HuH-7 (cell line): Measurements from ENCODE around the gene CRB2.

Source experiments
- DNase-seq: peaks from one replicate; pipeline ENCODE4 v3.0.0; 2011; ENCODE audit warnings: low spot score

Gene CRB2

GRCh38 chr9:123348317-123348992 is 7.5 kb upstream of the CRB2 start:
- DNase-seq, result no peak

DNA sequence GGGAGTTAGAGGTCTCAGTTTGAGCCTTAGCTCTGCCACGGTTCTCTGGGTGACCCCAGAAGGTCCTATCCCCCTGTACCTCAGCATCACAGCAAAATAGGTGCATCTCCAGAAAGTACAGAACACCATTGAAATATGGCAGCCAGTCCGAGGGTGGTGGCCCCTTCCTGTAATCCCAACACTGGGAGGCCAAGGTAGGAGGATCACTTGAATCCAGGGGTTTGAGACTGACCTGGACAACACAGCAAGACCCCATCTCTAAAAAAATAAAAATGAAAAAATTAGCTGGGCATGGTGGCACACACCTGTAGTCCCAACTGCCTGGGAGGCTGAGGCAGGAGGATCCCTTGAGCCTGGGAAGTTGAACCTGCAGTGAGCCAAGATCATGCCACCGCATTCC is 7.0 kb upstream of the CRB2 start:
- no peak for DNase-seq

DNA sequence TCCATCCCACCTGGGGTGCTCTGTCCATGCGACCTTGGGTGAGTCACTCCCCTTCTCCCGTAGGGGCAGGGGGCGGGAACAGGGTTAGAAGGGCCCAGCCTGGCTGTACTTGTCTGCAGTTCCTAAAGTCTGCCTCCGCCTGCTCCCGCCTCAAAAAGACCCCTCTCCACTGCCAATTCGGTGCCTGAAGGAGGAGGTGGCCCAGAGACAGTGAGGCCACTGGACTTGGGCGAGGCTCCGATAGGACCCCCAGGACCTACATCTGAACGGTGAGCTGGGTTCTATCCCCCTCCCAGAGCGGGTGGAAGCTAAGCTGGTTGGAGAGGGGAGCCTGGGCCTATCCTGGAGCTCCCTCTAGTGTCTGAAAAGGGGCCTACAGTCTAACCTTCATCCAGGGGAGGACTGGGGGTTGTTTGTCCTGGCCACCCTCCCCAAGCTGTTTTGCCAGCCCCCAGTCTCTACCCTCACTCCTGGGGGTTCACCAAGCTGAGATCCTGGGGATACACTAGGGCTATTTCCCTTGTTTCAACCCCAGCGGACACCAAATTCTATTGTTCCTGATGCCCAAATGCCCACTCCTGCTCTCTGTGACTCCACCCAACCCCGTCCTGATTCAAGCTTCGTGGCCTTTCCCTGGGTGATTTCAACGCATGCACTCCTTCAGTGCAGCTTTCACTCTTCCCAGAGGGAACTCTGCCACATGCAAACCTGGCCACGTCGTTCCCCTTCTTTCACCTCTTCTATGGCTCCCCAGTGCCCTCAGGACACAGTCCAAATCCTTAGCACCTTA is 6.1 kb upstream of the CRB2 start:
- peak; percentile 94 for DNase-seq

GRCh38 chr9:123350590-123351310 is 5.2 kb upstream of the CRB2 start:
- no peak for DNase-seq

DNA sequence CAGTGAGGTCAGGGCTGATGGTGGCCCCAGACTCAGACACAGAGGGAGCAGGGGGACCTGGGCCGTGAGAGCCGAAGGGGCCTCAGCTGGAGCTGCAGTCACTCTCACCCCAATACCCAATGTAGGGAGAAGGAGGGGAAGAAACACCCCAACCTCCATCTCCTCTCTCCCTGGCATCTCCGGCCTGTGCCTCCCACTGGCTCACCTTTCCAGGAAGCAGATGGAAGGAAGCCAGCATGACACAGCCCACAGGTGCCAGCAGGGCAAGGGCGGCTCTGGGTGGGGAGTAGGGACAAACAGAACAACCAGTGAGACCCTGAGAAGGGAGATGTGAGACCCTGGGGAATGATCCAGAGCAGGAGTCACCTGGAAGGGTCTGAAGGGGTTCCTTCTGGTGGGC is 3.0 kb upstream of the CRB2 start:
- DNase-seq, result no peak

DNA sequence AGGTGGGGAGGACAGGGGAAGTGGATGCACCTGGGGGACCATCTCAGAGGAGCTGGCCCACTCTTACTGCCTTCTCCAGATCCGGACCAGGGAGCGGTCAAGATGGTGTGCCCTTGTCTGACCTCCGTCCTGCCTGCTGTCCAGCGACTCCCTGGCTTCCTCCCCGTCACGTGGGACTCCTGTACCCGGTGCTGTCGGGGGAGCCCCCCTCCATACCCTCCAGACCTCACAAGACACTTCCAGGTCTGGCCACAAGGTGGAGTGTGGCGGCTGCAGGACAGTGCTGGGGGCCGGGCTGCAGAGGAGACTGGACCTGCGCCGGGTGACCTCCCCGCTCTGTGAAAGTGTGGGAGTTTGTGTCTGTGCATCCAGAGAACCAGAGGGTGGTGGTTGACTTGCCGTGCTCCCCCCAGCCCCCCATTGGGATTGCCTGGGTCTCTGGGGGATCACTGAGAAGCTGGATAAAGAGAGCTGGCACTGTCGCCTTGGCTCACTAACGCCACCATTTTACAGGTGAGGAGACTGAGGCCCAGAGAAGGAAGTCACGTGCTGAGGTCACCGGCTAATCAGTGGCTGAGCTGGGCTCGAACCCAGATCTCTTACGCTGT is 1.9 kb upstream of the CRB2 start:
- DNase-seq, result peak; percentile 93

DNA sequence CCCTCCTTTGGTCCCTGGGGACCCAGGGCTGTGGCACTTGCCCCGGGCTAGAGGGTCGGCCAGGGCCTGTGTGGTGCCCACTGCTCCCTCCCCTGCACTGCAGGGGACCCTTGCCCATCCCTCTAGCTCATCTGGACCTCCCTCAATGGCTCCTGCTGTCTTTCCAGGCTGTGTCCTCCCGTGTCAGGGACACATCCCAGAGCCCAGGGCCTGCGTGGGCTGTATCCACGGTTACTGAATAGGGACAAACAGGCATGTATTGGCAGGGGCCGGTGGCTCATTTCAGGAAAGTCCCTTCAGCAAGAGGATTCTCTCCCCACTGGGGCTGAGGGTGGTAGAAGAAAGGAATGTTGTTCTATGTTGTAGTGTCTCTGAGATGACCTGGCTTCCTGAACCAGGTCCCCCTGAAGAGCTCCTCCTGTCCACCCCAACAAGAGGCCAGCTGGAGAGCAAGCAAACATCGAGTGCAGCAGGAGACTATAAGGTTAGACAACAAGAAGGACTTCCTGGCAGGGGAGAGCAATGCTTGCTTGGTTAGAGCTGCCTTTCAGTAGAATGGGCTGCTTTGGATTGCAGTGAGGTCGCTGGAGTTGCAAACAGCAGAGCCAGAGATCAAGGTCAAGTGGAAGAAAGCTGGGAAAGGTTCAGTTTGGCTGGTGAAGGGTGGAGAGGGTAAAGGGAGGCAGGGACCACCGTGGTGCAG is 1.0 kb upstream of the CRB2 start:
- DNase-seq, result no peak

DNA sequence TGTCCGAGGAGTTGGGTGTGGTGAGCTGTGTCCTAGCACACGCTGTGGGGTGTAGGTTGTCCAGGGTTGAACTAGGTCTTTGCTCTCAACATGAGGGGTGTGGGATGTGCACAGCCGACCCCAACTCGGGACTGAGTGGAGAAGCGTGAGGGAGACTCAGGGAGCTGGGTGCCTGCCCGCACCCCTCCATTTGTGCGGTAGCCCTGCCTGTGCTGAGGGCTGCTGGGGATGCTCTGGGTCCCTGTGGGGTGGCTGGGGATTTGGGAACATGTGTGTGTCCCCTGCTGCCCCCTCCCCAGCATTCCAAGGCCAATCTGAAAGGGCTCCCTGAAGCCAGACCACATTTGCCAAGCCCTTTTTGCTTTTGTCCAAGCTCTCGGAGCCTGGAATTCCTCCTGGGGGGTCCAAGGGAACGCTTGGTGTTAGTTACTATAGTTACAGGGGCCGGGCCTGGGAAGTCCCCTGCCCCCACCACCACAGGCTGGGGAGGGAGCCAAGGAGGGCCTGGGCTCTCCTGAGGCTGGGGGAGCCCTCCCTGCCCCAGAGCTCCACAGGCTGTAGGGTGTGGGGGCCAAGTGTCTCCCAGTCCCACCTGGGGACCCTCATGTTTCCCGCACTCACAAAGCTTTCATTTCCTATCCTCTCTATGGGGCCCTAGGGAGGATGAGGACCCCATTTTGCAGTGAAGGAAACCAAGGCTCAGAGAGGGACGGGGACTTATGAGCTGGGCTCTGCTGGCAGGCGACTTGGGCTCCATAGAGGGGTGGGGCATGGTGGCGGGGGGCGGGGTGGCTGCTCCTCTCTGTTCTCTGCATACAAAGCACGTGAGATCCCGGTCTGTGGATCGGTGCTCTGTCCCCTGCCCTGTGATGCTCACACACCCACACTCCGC is 1.1 kb downstream of the CRB2 start:
- no peak for DNase-seq

DNA sequence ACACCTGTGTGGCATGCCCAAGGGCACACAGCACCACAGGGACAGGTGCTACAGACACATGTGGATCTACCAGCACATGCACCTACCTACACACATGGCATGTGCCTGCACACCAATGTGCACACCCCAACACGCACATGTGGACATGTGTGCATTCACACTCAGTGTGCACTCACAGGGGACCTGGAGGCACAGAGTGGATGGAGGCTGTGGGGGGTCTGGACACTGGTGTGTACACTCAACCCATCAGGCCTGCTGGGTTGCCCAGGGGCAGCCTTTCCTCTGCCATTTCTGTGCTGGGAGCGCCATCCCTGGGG is 1.7 kb downstream of the CRB2 start:
- DNase-seq, result no peak

GRCh38 chr9:123358181-123358905 is 2.3 kb downstream of the CRB2 start:
- no peak for DNase-seq

DNA sequence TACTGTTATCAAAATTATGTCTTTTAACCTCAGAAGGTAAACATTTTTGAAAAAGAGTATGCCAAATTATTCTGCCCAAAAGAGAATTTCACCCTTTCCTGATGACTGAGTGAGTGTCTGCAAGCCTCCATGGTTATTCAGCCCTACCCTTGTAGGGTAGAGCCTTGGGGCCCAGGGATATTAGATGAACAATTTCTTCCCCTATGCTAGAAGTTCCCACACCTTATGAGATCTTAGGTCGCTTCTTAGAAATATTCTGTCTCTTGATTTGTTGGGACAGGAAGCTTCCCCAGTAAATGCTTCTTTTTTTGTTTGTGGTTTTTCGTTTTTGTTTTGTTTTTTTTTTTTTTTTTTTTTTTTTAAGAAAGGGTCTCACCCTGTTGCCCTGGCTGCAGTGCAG is 3.1 kb downstream of the CRB2 start:
- no peak for DNase-seq

GRCh38 chr9:123359546-123359945 is 3.5 kb downstream of the CRB2 start:
- no peak for DNase-seq

DNA sequence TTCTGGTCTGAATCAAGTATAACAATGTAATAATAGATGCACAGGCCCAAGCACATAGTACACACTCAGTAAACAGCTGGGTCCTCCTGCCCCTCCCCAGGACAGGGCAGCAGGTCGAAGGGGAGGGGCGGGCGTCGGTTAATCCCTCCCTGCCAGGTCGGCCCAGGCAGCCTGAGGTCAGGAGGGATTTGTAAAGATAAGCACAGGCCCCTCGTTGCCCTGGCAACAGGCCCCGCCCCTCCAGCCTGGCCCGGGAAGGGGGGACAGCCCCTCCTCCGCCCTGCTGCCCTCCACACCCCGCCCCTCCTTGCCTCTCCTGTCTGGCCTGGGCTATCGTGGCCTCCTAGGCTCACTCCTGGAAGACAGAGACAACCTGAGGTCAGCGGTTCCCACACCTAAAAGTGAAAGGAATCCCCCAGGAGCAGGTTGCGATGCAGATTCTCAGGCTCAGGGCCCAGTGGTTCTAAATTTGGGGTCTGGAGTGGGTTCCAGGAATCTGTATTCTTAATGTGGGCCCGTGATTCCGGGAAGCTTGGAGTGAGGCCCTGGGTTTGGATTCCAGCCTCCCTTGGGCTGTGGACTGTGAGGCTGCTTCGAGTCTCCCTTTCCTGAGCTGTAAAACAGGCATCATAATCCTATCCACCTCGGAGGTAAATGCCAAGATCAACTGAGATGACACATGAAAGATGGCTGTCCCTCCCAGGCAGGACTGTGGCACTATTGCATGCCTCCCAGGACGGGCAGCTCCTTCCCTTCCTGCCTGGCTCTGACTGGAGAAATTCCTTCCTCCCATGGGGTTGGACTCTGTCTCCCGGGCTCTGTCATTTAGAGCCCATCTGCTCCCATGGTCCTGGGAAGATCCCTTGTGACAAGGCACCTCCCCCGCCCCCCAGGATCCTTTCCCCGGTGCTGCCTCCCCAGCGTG is 4.4 kb downstream of the CRB2 start:
- DNase-seq, result peak; percentile 99

DNA sequence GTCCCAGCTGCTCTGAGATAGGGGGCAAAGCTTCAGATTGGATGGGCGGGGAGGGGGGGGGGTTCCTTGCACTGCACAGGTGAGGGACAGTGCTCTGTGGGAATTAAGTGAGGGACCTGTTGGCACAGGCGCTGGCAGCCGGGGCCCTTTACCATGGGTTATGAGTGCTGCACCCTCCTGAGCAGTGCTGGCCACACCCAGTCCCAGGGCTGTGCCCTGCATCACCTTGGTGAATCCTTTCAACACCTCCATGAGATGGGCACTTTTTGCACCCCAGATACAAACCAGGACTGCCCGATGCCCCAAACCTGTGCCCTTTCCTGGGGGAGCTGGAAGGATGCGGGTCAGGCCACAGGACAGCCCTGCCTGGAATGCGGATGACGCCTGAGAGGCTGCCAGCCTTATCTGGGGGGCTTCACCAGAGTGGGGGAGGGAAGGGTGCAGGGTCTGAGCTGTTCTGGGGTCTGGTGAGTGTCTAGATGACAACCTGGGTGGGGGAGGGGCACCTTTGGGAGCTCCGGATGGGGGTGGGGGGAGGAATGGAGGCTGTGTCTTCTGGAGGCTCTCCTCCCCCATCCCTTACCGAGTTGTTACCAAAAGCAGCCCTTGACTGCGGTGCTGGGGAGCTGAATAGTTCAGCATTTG is 5.2 kb downstream of the CRB2 start:
- no peak for DNase-seq

GRCh38 chr9:123361731-123362510 is 5.9 kb downstream of the CRB2 start:
- DNase-seq, result no peak

- DNase-seq, result no peak
Measured at GRCh38 chr9:123362856-123363255, 6.9 kb downstream of the CRB2 start.

GRCh38 chr9:123364241-123364824 is 8.3 kb downstream of the CRB2 start:
- DNase-seq, result no peak
